Nucleus accumbens (tissue), 56 donors: ENCODE results near the gene ZP3.
"Not testable (repeated sequence)": the region's sequence is repeated elsewhere in the genome, so short reads cannot be mapped to it uniquely, and the experiment has no call there.

ENCODE experiments used
- DNase-seq, 56 donors: peaks; one replicate each; lab custom pipeline; 2025; lab: John Stamatoyannopoulos, UW

Gene ZP3

GRCh38 chr7:76480403-76481253 lies 55.9 kb downstream of the ZP3 start:
- DNase-seq, result peak in 3 of 56 donors; percentile 7 to 29 (median 16)

- DNase-seq, result not testable (repeated sequence)
These were observed 57.9 kb downstream of the ZP3 start for GRCh38 chr7:76482660-76483059.

DNA sequence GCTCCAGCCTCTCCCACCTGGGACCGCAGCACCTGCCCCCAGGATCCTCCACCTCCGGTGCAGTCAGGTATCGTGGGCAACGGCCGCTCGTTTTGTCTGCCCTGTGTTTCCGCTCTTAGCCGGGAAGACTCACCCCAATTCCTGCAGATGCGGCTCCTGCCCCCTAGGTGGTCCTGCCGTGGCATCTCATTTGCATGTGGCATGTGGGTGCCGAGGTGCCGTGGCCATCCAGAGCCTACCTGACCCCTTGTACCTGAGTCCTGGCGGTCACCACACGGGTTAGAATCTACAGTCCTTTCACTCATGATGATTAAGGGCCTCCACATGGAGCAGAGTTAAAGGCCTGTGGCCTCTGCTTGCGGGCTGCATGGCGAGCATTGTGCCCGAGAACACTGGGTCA lies 58.3 kb downstream of the ZP3 start:
- DNase-seq, result not testable (repeated sequence)

- DNase-seq, result not testable (repeated sequence)
These were observed 59.7 kb downstream of the ZP3 start for GRCh38 chr7:76484456-76484855.

GRCh38 chr7:76485822-76486610 lies 61.3 kb downstream of the ZP3 start:
- DNase-seq, result not testable (repeated sequence)

GRCh38 chr7:76486618-76487017 lies 61.9 kb downstream of the ZP3 start:
- not testable (repeated sequence) for DNase-seq

- not testable (repeated sequence) for DNase-seq
These were observed 63.2 kb downstream of the ZP3 start for GRCh38 chr7:76487969-76488368.
